Natural killer cell (primary cell): Measurements from ENCODE around the gene GNAS-AS1. TPM values are rescaled to one million over a fixed set of nuclear protein-coding genes. Genes with fewer than 3 reads are reported as not detected.
A peak's percentile ranks its signal among the peaks of the same experiment; 100 is the strongest.

Experiments used
- ATAC-seq, 3 donors: fragments of 150-1000 bp in 2 of 3; fragments of 200-7000 bp in 1 of 3; cut with Tn5 transposase; 1 replicate in 1 of 3; 2 replicates in 2 of 3; pipeline ENCODE4 v1.10.0; 2021; ENCODE audit warnings: mild to moderate bottlenecking in 2 of 3, moderate library complexity in 2 of 3
- DNase-seq, 2 donors: peaks; one replicate each; pipeline versions ENCODE4 v3.0.0 to v3.0.0-alpha.2; 2013 to 2021; ENCODE audit warnings: mixed read lengths in 1 of 2
- H3K27ac ChIP-seq: one replicate; pipeline ENCODE4 v1.5.1; 2013; ENCODE audit warnings: mild to moderate bottlenecking, low read length
- H3K27me3 ChIP-seq: one replicate; pipeline ENCODE4 v1.6.1; 2013; ENCODE audit warnings: low read length; ENCODE audit not compliant: control insufficient read depth, insufficient read depth
- H3K36me3 ChIP-seq: one replicate; pipeline ENCODE4 v1.6.1; 2013; ENCODE audit warnings: low read length; ENCODE audit not compliant: control insufficient read depth, insufficient read depth
- H3K4me1 ChIP-seq: one replicate; pipeline ENCODE4 v1.6.1; 2013; ENCODE audit warnings: low read length; ENCODE audit not compliant: control insufficient read depth, insufficient read depth
- H3K4me3 ChIP-seq: one replicate; pipeline ENCODE4 v1.5.1; 2013; ENCODE audit warnings: low read length
- H3K9me3 ChIP-seq: one replicate; pipeline ENCODE4 v1.6.1; 2013; ENCODE audit warnings: low read length; ENCODE audit not compliant: control insufficient read depth, insufficient read depth
- H3K27ac Mint-ChIP-seq, 2 donors: one replicate each; pipeline ENCODE4 v1.8.0; 2022; ENCODE audit warnings: mild to moderate bottlenecking in 2 of 2, mixed read lengths in 2 of 2, moderate library complexity in 1 of 2
- H3K27me3 Mint-ChIP-seq, 2 donors: one replicate each; pipeline ENCODE4 v1.8.0; 2022; ENCODE audit warnings: low read depth in 2 of 2, mixed read lengths in 2 of 2
- H3K36me3 Mint-ChIP-seq: one replicate; pipeline ENCODE4 v1.8.0; 2022; ENCODE audit warnings: mixed read lengths
- H3K4me1 Mint-ChIP-seq, 2 donors: one replicate each; pipeline ENCODE4 v1.8.0; 2022; ENCODE audit warnings: mixed read lengths in 2 of 2
- H3K4me3 Mint-ChIP-seq: one replicate; pipeline ENCODE4 v1.8.0; 2022; ENCODE audit warnings: mild to moderate bottlenecking, moderate library complexity, mixed read lengths
- H3K9me3 Mint-ChIP-seq, 2 donors: one replicate each; pipeline ENCODE4 v1.8.0; 2022; ENCODE audit warnings: mixed read lengths in 2 of 2
- WGBS: methylation state at CpG from one replicate; pipeline ENCODE4 v1.1.7; 2013; ENCODE audit warnings: missing lambda C conversion rate; ENCODE audit not compliant: insufficient coverage; 5-methylcytosine and 5-hydroxymethylcytosine counted together
- intact Hi-C: fragments of 100-400 bp; cut with micrococcal nuclease; formaldehyde crosslinking; loops from one replicate; pipeline ENCODE4 v1.14.2; 2022
- total RNA-seq, 4 donors: library from RNA; stranded (reverse); fragments of 120-200 nt in 1 of 4; gene quantifications; one replicate each; pipeline versions ENCODE4 v1.2.3 to v1.2.4, GENCODE V29; 2013 to 2022
- TF ChIP-seq, protein P1 (sequence below): fragments of 200-600 bp; IDR thresholded peaks from one replicate; pipeline ENCODE4 v1.8.0; 2022; ENCODE audit warnings: antibody characterized with exemption

The GNAS-AS1 gene
- total RNA-seq, 3 donors from 2014 or later (not counting 1 experiment from before 2014, with no cell fraction given), result 0.60 to 0.66 TPM; not detected in 1

DNA sequence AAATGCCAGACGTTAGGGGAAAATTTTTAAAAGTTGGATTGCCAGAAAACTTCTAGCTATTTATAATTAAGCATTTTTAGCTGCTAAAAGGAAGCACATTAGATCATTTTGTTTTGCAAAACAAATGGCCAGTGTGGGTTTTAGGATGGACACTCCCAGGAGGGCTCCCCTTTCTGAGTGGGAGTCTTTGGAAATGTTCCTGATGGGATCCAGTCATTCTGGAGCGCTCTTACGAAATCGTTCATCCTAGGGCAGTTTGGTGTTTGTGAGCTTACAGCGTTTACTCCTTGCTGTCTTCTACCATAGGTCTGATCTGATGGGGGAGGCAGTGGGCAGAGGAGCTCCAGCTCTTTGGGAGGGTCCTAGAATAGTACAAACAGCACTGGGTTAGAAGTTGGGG, 16.5 kb upstream of the GNAS-AS1 start:
- Mint-ChIP-seq H3K27ac (no peak overlapping the region), H3K4me3 (no peak overlapping the region), H3K36me3 (no peaks in the 10 kb centered on the region), H3K27me3 (peaks cover 20 to 40% of the 10 kb centered on the region in 2 donors), H3K9me3 (no peaks in the 10 kb centered on the region), H3K4me1 (peaks cover 0 to 9% of the 10 kb centered on the region in 2 donors)
- Histone ChIP-seq H3K9me3 (no peaks in the 10 kb centered on the region), H3K36me3 (no peaks in the 10 kb centered on the region), H3K27me3 (no peaks in the 10 kb centered on the region), H3K27ac (no peak overlapping the region), H3K4me1 (no peaks in the 10 kb centered on the region), H3K4me3 (no peak overlapping the region)
- DNase-seq (no peak), ATAC-seq (no peak)
- TF ChIP-seq, protein P1, sequence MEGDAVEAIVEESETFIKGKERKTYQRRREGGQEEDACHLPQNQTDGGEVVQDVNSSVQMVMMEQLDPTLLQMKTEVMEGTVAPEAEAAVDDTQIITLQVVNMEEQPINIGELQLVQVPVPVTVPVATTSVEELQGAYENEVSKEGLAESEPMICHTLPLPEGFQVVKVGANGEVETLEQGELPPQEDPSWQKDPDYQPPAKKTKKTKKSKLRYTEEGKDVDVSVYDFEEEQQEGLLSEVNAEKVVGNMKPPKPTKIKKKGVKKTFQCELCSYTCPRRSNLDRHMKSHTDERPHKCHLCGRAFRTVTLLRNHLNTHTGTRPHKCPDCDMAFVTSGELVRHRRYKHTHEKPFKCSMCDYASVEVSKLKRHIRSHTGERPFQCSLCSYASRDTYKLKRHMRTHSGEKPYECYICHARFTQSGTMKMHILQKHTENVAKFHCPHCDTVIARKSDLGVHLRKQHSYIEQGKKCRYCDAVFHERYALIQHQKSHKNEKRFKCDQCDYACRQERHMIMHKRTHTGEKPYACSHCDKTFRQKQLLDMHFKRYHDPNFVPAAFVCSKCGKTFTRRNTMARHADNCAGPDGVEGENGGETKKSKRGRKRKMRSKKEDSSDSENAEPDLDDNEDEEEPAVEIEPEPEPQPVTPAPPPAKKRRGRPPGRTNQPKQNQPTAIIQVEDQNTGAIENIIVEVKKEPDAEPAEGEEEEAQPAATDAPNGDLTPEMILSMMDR, result no peak
- 77% methylated on average over 5 of the region's 5 CpGs for WGBS
- intact Hi-C loops, result no loop called here

DNA sequence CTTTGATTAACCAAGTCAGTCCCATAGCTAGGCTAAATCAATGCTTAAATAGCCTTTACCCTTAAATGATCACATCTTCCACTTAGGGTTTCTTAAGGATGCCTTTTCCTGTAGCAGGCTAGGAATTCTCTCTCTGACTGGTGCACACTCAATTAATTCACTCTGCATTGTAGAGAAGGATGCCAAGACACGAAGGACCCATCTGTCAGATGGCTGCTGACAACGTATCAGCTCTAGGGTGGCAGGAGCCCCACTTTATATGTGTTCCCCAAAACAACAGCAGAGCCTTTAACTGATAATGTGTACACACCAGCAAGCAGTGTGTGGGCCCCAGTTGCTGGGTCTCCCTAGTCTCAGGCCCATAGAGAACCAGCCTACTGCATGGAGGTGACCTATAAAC, 15.1 kb upstream of the GNAS-AS1 start:
- Histone ChIP-seq H3K27me3 (no peaks in the 10 kb centered on the region), H3K4me1 (no peaks in the 10 kb centered on the region), H3K36me3 (no peaks in the 10 kb centered on the region), H3K9me3 (no peaks in the 10 kb centered on the region), H3K27ac (no peak overlapping the region), H3K4me3 (no peak overlapping the region)
- DNase-seq (no peak), ATAC-seq (no peak)
- TF ChIP-seq, protein P1, result no peak
- 88% methylated on average over 2 of the region's 2 CpGs for WGBS
- no peak overlapping the region for H3K4me3 Mint-ChIP-seq
- no peaks in the 10 kb centered on the region for H3K9me3 Mint-ChIP-seq
- intact Hi-C loops, result loop anchor here (2.0 kb wide), 1 partner anchor 631 kb away; no protein-coding TSS in a partner anchor
- peaks cover 0 to 8% of the 10 kb centered on the region in 2 donors for H3K4me1 Mint-ChIP-seq
- no peaks in the 10 kb centered on the region for H3K36me3 Mint-ChIP-seq
- no peak overlapping the region for H3K27ac Mint-ChIP-seq
- peaks cover 25 to 41% of the 10 kb centered on the region in 2 donors for H3K27me3 Mint-ChIP-seq

DNA sequence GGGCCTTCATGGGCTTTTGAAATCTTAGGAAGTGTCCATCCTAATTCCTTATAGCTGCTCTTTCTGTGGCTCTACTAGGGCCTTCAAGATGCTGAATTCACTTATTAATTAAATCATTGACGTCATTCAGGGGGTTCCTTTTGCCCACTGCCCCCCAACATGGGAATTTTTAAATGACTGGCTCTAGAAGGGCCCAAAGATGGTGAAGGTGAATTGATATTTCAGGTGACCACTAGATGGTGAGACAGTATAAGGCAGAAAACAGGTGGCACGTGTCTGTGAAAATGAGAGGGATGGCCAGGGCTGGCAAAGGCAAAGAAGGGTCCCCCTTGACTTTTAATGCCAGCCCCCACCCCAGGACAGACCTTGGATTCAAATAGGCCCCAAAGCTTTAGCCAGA, 13.6 kb upstream of the GNAS-AS1 start:
- Mint-ChIP-seq H3K27me3 (peaks cover 23 to 43% of the 10 kb centered on the region in 2 donors), H3K9me3 (no peaks in the 10 kb centered on the region), H3K36me3 (no peaks in the 10 kb centered on the region), H3K4me1 (no peaks in the 10 kb centered on the region), H3K4me3 (no peak overlapping the region), H3K27ac (no peak overlapping the region)
- ATAC-seq, result peak in 1 of 3 donors; percentile 52
- Histone ChIP-seq H3K9me3 (no peaks in the 10 kb centered on the region), H3K27ac (no peak overlapping the region), H3K4me3 (no peak overlapping the region), H3K27me3 (no peaks in the 10 kb centered on the region), H3K36me3 (no peaks in the 10 kb centered on the region), H3K4me1 (no peaks in the 10 kb centered on the region)
- WGBS, result 17% methylated on average over 2 of the region's 2 CpGs
- intact Hi-C loops, result loop anchor here (2.0 kb wide), 1 partner anchor 632 kb away; no protein-coding TSS in a partner anchor
- peak in 1 of 2 donors; percentile 58 for DNase-seq
- TF ChIP-seq, protein P1, result peak; percentile 19
